Breast epithelium (tissue), 4 donors: ENCODE measurements around the gene PPARG. TPM values are rescaled to one million over a fixed set of nuclear protein-coding genes. Genes with fewer than 3 reads are reported as not detected.
"Not testable (repeated sequence)": the region's sequence is repeated elsewhere in the genome, so short reads cannot be mapped to it uniquely, and the experiment has no call there.

Experiments used
- DNase-seq, 2 donors: peaks; one replicate each; pipeline ENCODE4 v3.0.0-alpha.2; 2019; ENCODE audit warnings: low spot score in 2 of 2
- H3K27ac ChIP-seq, 2 donors: fragments of 200-600 bp; sonication (generic) in 1 of 2; one replicate each; pipeline ENCODE4 v1.5.1; 2016 to 2019; ENCODE audit warnings: mild to moderate bottlenecking in 1 of 2
- H3K27me3 ChIP-seq, 2 donors: fragments of 200-600 bp; sonication (generic) in 1 of 2; one replicate each; pipeline versions ENCODE4 v1.5.1 to v1.6.0; 2017 to 2019; ENCODE audit warnings: control low read depth in 1 of 2, mild to moderate bottlenecking in 1 of 2
- H3K36me3 ChIP-seq: fragments of 200-600 bp; one replicate; pipeline ENCODE4 v1.5.1; 2019
- H3K4me1 ChIP-seq, 2 donors: fragments of 200-600 bp; sonication (generic); one replicate each; pipeline ENCODE4 v1.5.1; 2016 to 2019; ENCODE audit warnings: control low read depth in 1 of 2
- H3K4me3 ChIP-seq, 3 donors: fragments of 200-600 bp; sonication (generic); 1 replicate in 2 of 3; 2 replicates in 1 of 3; pipeline ENCODE4 v1.5.1; 2016 to 2019; ENCODE audit warnings: mild to moderate bottlenecking in 3 of 3, moderate library complexity in 2 of 3
- H3K9me3 ChIP-seq, 2 donors: fragments of 200-600 bp; sonication (generic) in 1 of 2; one replicate each; pipeline ENCODE4 v1.5.1; 2016 to 2019; ENCODE audit warnings: control low read depth in 1 of 2
- POLR2A ChIP-seq: fragments of 450-650 bp; IDR thresholded peaks from one replicate; pipeline ENCODE4 v1.6.1; 2016; ENCODE audit warnings: antibody characterized with exemption, mild to moderate bottlenecking, moderate library complexity
- POLR2AphosphoS5 ChIP-seq, 3 donors: sonication (generic); formaldehyde crosslinking; IDR thresholded peaks; one replicate each; pipeline ENCODE4 v1.6.1; 2017; ENCODE audit warnings: antibody characterized with exemption in 3 of 3
- intact Hi-C: fragments of 100-400 bp; cut with DNase I; formaldehyde crosslinking; loops from one replicate; pipeline ENCODE4 v1.15.1; 2023; ENCODE audit warnings: low total_unique reads
- total RNA-seq, 3 donors: library from RNA; depleted of rRNA; stranded (reverse); fragments of >200 nt; gene quantifications; one replicate each; pipeline ENCODE4 v1.1.0, GENCODE V29; 2016
- TF ChIP-seq, protein P1 (sequence below), 3 donors: fragments of 450-650 bp; IDR thresholded peaks; one replicate each; pipeline ENCODE4 v1.5.1; 2016 to 2017; ENCODE audit warnings: antibody characterized with exemption in 3 of 3, mild to moderate bottlenecking in 3 of 3, moderate library complexity in 3 of 3

PPARG gene
- total RNA-seq, 3 donors from 2014 or later, result 44.2 to 359 (median 96.0) TPM

DNA sequence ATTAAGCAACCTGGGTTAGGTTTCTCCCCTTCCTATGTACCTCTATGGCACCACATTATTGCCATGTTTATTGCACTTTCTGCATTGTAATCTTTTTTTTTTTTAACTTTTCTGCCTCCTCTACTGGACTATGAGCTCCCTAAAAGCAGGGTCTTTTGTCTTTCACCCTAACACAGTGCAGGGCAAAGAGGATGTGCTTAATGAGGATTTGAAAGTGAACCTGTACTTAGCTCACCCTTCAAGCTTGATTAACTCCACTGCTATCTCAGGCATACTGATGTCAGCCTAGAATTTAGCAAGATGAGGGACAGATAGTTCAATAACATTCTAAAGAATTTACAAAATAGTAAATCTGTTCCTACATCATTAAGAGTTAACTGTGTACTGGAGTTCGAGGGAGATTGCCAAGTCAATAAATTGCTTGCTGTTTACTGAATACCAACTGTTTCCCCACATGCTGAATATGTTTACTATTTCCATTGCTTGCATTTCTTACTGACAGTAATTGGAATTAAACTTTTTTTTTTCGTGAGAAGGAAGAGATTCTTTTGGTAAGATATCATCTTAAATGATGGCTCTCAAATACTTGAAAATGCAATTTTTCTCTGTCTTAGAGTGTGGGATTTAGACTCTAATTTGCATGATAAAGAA is 15.7 kb upstream of the PPARG start:
- H3K4me1 ChIP-seq, result no peaks in the 10 kb centered on the region
- H3K4me3 ChIP-seq, result no peak overlapping the region
- TF ChIP-seq, protein P1, sequence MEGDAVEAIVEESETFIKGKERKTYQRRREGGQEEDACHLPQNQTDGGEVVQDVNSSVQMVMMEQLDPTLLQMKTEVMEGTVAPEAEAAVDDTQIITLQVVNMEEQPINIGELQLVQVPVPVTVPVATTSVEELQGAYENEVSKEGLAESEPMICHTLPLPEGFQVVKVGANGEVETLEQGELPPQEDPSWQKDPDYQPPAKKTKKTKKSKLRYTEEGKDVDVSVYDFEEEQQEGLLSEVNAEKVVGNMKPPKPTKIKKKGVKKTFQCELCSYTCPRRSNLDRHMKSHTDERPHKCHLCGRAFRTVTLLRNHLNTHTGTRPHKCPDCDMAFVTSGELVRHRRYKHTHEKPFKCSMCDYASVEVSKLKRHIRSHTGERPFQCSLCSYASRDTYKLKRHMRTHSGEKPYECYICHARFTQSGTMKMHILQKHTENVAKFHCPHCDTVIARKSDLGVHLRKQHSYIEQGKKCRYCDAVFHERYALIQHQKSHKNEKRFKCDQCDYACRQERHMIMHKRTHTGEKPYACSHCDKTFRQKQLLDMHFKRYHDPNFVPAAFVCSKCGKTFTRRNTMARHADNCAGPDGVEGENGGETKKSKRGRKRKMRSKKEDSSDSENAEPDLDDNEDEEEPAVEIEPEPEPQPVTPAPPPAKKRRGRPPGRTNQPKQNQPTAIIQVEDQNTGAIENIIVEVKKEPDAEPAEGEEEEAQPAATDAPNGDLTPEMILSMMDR (IDR thresholded peaks at IDR 0.05), result no peak
- TF ChIP-seq POLR2AphosphoS5 (IDR thresholded peaks at IDR 0.05) (no peak), POLR2A (no peak)
- intact Hi-C loops, result no loop called here
- no peak for DNase-seq
- H3K27me3 ChIP-seq, result no peaks in the 10 kb centered on the region
- no peaks in the 10 kb centered on the region for H3K36me3 ChIP-seq
- H3K9me3 ChIP-seq, result no peaks in the 10 kb centered on the region
- no peak overlapping the region for H3K27ac ChIP-seq

DNA sequence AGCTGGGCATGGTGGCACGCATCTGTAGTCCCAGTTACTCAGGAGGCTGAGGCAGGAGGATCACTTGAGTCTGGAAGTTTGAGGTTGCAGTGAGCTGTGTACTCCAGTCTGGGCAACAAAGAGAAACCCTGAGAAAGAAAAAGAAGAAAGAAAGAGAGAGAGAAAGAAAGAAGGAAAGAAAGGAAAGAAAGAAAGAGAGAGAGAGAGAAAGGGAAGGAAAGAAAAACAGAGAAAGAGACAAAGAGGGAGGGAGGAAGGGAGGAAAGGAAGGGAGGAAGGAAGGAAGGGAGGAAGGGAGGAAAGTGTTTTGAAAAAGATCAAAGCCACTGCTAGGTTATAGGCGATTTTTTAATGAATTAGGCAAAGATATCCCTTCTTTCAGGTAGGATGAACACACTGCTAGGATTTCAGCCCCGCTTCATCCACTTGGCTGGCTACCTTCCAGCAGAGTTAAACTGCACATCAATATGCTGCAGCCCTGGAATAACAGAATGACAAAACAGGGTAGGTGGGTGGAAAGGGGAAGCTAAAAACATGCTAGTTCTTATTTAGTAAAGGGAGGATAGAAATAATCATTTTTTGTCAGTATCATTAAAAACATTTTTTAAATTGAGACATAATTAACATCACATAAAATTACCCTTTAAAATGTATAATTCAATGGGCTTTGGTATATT is 12.8 kb upstream of the PPARG start:
- Histone ChIP-seq H3K27ac (no peak overlapping the region), H3K4me3 (no peak overlapping the region), H3K4me1 (no peaks in the 10 kb centered on the region), H3K36me3 (no peaks in the 10 kb centered on the region), H3K27me3 (no peaks in the 10 kb centered on the region), H3K9me3 (no peaks in the 10 kb centered on the region)
- no peak for DNase-seq
- intact Hi-C loops, result no loop called here
- TF ChIP-seq, protein P1 (IDR thresholded peaks at IDR 0.05), result no peak
- TF ChIP-seq POLR2AphosphoS5 (IDR thresholded peaks at IDR 0.05) (no peak), POLR2A (no peak)

DNA sequence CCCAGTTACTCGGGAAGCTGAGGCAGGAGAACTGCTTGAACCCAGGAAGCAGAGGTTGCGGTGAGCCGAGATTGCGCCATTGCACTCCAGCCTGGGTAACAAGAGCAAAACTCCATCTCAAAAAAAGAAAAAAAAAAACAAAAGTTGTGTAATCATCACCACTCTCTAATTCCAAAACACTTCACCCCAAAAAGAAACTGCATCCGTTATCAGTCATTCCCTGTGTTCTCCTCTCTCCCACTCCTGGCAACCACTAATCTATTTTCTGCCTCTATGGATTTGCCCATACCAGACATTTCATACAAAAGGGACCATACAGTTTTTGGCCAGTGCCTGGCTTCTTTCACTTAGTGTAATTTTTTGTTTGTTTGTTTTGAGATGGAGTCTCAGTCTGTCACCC is 12.0 kb upstream of the PPARG start:
- H3K4me3 ChIP-seq, H3K9me3 ChIP-seq, DNase-seq, H3K4me1 ChIP-seq, H3K27me3 ChIP-seq, intact Hi-C loops, H3K27ac ChIP-seq, H3K36me3 ChIP-seq: not testable (repeated sequence)

DNA sequence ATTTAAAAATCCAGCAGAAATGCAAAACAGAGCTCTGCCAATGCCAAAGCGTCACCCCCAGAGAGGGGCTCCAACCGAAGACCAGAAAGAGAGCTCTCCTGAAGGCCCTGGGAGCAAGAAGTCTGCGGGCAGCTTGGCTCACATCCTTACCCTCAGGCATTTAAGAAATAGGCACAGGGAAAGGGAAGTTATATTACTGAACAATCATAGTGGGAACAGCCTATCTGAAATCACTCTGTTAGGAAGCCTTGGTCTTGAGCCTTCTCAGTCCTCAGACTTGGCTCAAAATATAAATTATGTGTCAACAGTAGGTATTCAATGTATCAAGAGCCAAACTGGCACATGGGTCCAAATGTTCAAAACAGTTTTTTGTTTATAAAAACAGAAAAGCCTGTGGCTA is 10.3 kb upstream of the PPARG start:
- intact Hi-C loops, result no loop called here
- Histone ChIP-seq H3K4me1 (no peaks in the 10 kb centered on the region), H3K9me3 (no peaks in the 10 kb centered on the region), H3K27ac (no peak overlapping the region), H3K27me3 (no peaks in the 10 kb centered on the region), H3K4me3 (no peak overlapping the region), H3K36me3 (no peaks in the 10 kb centered on the region)
- DNase-seq, result no peak
- TF ChIP-seq, protein P1 (IDR thresholded peaks at IDR 0.05), result no peak
- no peak for TF ChIP-seq POLR2A
- no peak for TF ChIP-seq POLR2AphosphoS5 (IDR thresholded peaks at IDR 0.05)

DNA sequence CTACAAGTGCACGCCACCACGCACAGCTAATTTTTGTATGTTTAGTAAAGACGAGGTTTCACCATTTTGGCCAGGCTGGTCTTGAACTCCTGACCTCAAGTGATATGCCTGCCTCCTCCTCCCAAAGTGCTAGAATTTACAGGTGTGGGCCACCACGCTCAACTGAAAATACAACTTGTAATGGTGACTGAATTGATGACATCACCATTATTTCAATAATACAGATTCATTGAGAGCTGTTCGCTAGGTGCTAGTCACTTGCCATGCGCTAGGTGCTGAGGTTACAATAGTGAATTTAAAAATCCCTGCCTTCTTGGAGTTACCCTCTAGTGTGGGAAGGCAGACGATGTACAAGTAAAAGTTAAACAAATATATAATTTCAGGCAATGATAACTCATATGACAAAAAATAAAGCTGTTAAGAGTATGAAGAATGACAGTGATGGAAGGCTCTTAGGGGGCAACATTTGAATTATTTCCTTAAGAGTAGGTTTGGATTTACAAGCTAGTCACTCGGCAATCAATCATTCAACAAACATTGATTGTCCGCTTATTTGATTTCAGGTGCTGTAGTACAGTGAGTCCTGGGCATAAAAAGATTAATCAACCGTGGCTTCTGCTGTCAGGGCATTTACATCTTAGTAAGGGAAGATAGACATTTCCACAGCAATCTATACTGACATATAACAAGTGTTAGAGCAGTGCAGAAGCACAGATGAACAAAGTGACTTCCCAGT is 9.1 kb upstream of the PPARG start:
- Histone ChIP-seq H3K4me1 (no peaks in the 10 kb centered on the region), H3K9me3 (no peaks in the 10 kb centered on the region), H3K4me3 (no peak overlapping the region), H3K27me3 (no peaks in the 10 kb centered on the region), H3K27ac (no peak overlapping the region), H3K36me3 (no peaks in the 10 kb centered on the region)
- DNase-seq, result no peak
- intact Hi-C loops, result no loop called here
- TF ChIP-seq, protein P1 (IDR thresholded peaks at IDR 0.05), result no peak
- TF ChIP-seq POLR2A (no peak), POLR2AphosphoS5 (IDR thresholded peaks at IDR 0.05) (no peak)
